HUES64 (cell line): ENCODE data around the gene MEGF6.

Source experiments
- H3K27ac ChIP-seq: 2 replicates; pipeline ENCODE4 v1.7.0; 2013; ENCODE audit warnings: low read depth, low read length, inconsistent platforms
- H3K27me3 ChIP-seq: 2 replicates; pipeline ENCODE4 v1.6.1; 2013; ENCODE audit warnings: mild to moderate bottlenecking, low read length; ENCODE audit not compliant: insufficient read depth
- H3K36me3 ChIP-seq: 2 replicates; pipeline ENCODE4 v1.6.1; 2013; ENCODE audit warnings: mild to moderate bottlenecking, low read length; ENCODE audit not compliant: insufficient read depth
- H3K4me1 ChIP-seq: 2 replicates; pipeline ENCODE4 v1.6.1; 2013; ENCODE audit warnings: mild to moderate bottlenecking, low read length, moderate library complexity; ENCODE audit not compliant: insufficient read depth
- H3K4me3 ChIP-seq: 2 replicates; pipeline ENCODE4 v1.5.1; 2013; ENCODE audit warnings: mild to moderate bottlenecking, low read length, moderate library complexity
- H3K9ac ChIP-seq: 2 replicates; pipeline ENCODE4 v1.6.1; 2013; ENCODE audit warnings: mild to moderate bottlenecking, low read depth, low read length
- H3K9me3 ChIP-seq: 2 replicates; pipeline ENCODE4 v1.6.1; 2013; ENCODE audit warnings: low read depth, low read length; ENCODE audit not compliant: insufficient read depth
- WGBS: fragments of 150-250, 120-280 bp; methylation state at CpG from one replicate; pipeline ENCODE4 v1.1.7; 2013; ENCODE audit warnings: missing lambda C conversion rate; 5-methylcytosine and 5-hydroxymethylcytosine counted together

Gene MEGF6

GRCh38 chr1:3466366-3467075 is 144.8 kb downstream of the MEGF6 start:
- Histone ChIP-seq H3K9me3 (no peaks in the 10 kb centered on the region), H3K4me1 (peaks cover 10% of the 10 kb centered on the region; the same call in 1 of the 2 replicates), H3K27ac (no peak overlapping the region), H3K9ac (no peak overlapping the region), H3K36me3 (peaks cover 7% of the 10 kb centered on the region; the same call in 1 of the 2 replicates), H3K4me3 (no peak overlapping the region), H3K27me3 (no peaks in the 10 kb centered on the region)
- WGBS = 95% methylated on average over 16 of the region's 16 CpGs

DNA sequence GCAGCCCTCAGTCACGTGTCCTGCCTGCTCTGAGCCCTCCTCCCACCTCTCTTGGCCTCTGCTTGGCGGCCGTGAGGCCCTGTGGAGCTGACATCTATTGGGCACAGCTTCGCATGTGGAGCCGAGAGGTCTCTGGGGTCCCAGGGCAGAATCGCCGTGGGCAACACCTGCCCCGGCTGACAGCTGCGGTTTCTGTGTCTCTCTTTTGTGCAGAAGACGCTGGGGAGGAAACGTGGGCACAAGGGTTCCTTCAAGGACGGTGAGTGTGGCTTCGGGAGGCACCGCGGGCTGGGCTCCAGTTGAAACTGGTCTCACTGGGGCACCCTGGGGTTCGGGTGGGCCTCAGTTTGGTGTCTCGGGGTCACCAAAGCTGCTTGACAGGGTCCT is 145.4 kb downstream of the MEGF6 start:
- peaks cover 4% of the 10 kb centered on the region; the same call in 1 of the 2 replicates for H3K4me1 ChIP-seq

GRCh38 chr1:3465091-3465934 is 146.0 kb downstream of the MEGF6 start:
- no peak overlapping the region for H3K4me3 ChIP-seq
- 89% methylated on average over 28 of the region's 28 CpGs for WGBS

More for the DNA sequence above, 145.4 kb downstream of the MEGF6 start:
- 93% methylated on average over 17 of the region's 17 CpGs for WGBS
- no peaks in the 10 kb centered on the region for H3K9me3 ChIP-seq
- H3K4me3 ChIP-seq = no peak overlapping the region
- H3K9ac ChIP-seq = no peak overlapping the region
- peaks cover 7% of the 10 kb centered on the region; the same call in 1 of the 2 replicates for H3K36me3 ChIP-seq
- H3K27me3 ChIP-seq = no peaks in the 10 kb centered on the region
- H3K27ac ChIP-seq = no peak overlapping the region

DNA sequence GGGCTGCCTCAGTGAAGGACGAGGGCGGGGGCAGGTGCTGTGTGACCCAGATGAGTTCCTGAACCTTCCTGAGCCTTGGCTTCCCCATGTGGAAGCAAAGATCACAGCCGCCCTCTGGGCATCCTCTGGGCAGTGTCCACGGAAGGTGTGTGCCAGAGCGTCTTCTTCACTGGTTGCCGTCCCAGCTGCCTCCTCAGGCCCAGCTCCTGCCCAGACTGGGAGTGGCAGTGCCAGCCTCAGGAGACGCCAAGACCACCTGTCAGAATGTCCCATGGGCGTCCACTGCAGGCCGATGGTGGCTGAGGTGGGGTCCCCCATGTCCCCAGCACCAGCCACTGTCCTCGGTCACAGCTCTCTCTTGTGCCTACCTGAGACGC is 146.7 kb downstream of the MEGF6 start:
- Histone ChIP-seq H3K27me3 (no peaks in the 10 kb centered on the region), H3K9me3 (no peaks in the 10 kb centered on the region), H3K9ac (no peak overlapping the region; the same call in 1 of the 2 replicates), H3K4me3 (no peak overlapping the region), H3K27ac (no peak overlapping the region), H3K4me1 (peaks cover 7% of the 10 kb centered on the region; the same call in 1 of the 2 replicates), H3K36me3 (peaks cover 5% of the 10 kb centered on the region; the same call in 1 of the 2 replicates)
- 92% methylated on average over 11 of the region's 11 CpGs for WGBS

More at GRCh38 chr1:3465091-3465934, 146.0 kb downstream of the MEGF6 start:
- Histone ChIP-seq H3K27me3 (no peaks in the 10 kb centered on the region), H3K9ac (no peak overlapping the region; the same call in 1 of the 2 replicates), H3K9me3 (no peaks in the 10 kb centered on the region), H3K4me1 (peaks cover 7% of the 10 kb centered on the region; the same call in 1 of the 2 replicates), H3K27ac (no peak overlapping the region), H3K36me3 (peaks cover 7% of the 10 kb centered on the region; the same call in 1 of the 2 replicates)

DNA sequence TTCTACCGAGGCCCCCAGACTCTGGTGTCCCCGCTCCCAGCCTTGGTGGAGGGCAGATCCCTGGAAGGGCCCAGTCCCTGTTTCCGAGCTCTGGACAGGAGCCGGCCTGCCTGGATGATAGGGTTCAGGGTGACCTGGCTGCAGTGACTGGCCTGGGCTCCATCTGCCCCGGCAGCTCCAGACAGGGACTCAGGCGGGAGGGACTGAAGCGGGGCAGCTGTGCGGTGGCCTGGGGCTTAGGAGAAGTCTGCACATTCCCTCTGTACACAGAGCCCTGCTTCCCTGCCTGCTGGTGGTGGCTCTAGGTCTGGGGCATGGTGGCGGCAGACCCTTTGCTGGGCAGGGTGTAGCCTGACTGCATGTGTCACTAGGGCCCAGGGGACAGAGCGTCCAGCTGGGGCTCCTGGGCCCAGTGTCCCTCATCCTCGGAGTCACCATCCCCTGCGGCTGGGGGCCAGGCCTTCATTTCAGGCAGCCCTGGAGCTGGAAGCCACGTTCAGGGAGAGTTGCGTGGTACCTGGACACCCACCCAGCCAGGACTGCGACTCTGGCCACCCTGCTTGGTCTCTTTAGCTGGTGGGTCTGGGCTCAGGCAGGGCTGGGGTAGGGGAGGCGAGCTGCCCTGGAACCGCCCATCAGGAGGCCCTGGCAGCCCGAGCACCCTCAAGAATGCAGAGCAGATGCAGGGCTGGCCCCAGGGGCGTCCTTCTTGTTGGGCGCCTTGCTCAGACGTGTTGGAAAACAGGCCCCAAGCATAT is 147.2 kb downstream of the MEGF6 start:
- no peak overlapping the region for H3K27ac ChIP-seq
- no peak overlapping the region for H3K9ac ChIP-seq
- H3K4me1 ChIP-seq = peaks cover 7% of the 10 kb centered on the region; the same call in 1 of the 2 replicates
- WGBS = 95% methylated on average over 21 of the region's 21 CpGs
- H3K9me3 ChIP-seq = no peaks in the 10 kb centered on the region
- H3K4me3 ChIP-seq = no peak overlapping the region
- peaks cover 1% of the 10 kb centered on the region for H3K36me3 ChIP-seq
- H3K27me3 ChIP-seq = no peaks in the 10 kb centered on the region

GRCh38 chr1:3463408-3463863 is 147.9 kb downstream of the MEGF6 start:
- Histone ChIP-seq H3K36me3 (peaks cover 6% of the 10 kb centered on the region), H3K9ac (no peak overlapping the region), H3K4me1 (peaks cover 7% of the 10 kb centered on the region; the same call in 1 of the 2 replicates), H3K27me3 (no peaks in the 10 kb centered on the region), H3K9me3 (no peaks in the 10 kb centered on the region), H3K4me3 (no peak overlapping the region), H3K27ac (no peak overlapping the region)
- 95% methylated on average over 20 of the region's 20 CpGs for WGBS

DNA sequence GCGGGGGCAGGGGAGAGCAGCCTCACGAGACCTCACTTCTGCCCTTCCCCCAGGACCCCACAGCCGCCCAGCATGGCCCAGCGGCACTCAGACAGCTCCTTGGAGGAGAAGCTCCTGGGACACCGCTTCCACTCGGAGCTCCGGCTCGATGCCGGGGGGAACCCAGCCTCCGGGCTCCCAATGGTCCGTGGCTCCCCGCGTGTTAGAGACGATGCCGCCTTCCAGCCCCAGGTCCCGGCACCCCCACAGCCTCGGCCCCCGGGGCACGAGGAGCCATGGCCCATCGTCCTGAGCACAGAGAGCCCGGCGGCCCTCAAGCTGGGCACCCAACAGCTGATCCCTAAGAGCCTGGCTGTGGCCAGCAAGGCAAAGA is 148.3 kb downstream of the MEGF6 start:
- Histone ChIP-seq H3K27me3 (no peaks in the 10 kb centered on the region), H3K27ac (no peak overlapping the region), H3K4me3 (no peak overlapping the region), H3K4me1 (peaks cover 7% of the 10 kb centered on the region; the same call in 1 of the 2 replicates), H3K36me3 (peaks cover 6% of the 10 kb centered on the region), H3K9ac (no peak overlapping the region), H3K9me3 (no peaks in the 10 kb centered on the region)
- WGBS = 95% methylated on average over 22 of the region's 22 CpGs

- Histone ChIP-seq H3K9ac (no peak overlapping the region), H3K4me3 (no peak overlapping the region), H3K27me3 (no peaks in the 10 kb centered on the region), H3K36me3 (peaks cover 6% of the 10 kb centered on the region), H3K4me1 (peaks cover 7% of the 10 kb centered on the region; the same call in 1 of the 2 replicates), H3K9me3 (no peaks in the 10 kb centered on the region), H3K27ac (no peak overlapping the region)
- WGBS = 94% methylated on average over 16 of the region's 16 CpGs
These were observed 148.8 kb downstream of the MEGF6 start for GRCh38 chr1:3462356-3463012.

- H3K9me3 ChIP-seq = no peaks in the 10 kb centered on the region
- no peak overlapping the region for H3K27ac ChIP-seq
- H3K4me1 ChIP-seq = peaks cover 7% of the 10 kb centered on the region; the same call in 1 of the 2 replicates
- no peaks in the 10 kb centered on the region for H3K27me3 ChIP-seq
- peaks cover 6% of the 10 kb centered on the region for H3K36me3 ChIP-seq
- 93% methylated on average over 13 of the region's 13 CpGs for WGBS
- H3K4me3 ChIP-seq = no peak overlapping the region
- no peak overlapping the region for H3K9ac ChIP-seq
These were observed 149.4 kb downstream of the MEGF6 start for GRCh38 chr1:3461934-3462275.

DNA sequence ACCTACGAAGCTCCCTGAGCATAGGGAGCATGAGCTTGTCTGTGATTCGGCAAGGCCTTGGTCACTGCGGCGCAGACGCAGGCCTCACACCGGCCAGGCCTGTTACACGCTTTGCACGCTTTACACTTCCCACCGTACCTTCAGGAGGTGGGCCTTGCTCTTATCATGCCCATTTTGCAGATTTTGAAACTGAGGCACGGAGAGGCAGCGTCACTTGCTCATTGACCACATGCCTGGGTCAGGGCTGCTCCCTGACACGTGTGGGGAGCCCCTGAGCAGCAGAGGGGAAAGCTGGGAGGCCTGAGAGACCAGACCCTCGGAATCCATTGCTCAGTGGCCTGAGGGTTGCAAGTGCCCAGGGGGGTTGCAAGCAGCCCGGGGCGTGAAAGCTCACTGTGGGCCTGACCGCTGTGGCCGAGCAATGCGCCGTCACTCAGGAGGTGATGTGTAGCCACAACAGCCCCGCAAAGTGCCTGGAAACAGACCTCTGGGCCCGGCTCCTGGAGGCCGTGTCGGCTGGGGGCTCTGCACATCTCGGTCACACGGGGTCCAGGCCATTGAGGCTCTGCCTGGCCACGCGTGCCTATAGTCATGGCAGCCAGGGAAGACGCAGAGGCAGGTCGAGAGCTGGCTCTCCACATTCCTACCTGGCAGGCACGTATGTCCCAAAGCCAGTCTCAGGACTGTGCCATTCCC is 149.9 kb downstream of the MEGF6 start:
- Histone ChIP-seq H3K9ac (no peak overlapping the region; the same call in 1 of the 2 replicates), H3K4me3 (no peak overlapping the region), H3K4me1 (peaks cover 7% of the 10 kb centered on the region; the same call in 1 of the 2 replicates), H3K36me3 (peaks cover 6% of the 10 kb centered on the region), H3K27ac (no peak overlapping the region), H3K9me3 (no peaks in the 10 kb centered on the region), H3K27me3 (no peaks in the 10 kb centered on the region)
- WGBS = 94% methylated on average over 30 of the region's 30 CpGs
